ENCODE measurements around the gene TCTN2.
A peak's percentile ranks its signal among the peaks of the same experiment; 100 is the strongest.

TCTN2 gene

DNA sequence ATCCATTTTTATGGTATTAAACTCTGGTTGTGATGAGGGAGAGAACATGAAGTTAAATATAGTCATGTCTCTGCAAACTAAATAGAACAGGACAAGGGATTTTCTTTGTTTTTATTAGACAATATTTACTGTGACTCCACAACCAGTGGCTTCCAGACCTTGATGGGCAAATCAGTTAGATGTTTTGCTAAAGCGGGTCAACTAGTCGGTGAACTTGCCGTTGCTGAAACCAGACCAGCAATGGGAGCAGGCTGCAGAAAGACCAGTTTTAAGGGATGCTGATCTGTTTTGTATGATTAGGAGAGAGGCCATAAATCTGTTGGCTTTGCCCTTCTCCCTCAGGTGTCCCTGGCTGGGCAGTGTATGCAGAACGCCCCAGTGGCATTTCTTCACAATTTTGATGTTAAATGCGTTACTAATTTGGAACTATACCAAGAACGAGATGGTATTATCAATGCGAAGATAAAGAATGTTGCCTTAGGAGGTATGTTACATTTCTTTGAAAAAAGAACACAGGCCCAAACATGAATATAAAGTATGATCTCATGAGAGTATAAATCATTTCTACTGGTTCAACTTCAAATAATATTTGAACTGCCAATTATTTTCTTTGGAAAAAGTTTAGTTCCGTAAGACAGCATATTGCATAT lies 19.4 kb downstream of the TCTN2 start:
- DNase-seq: no peak

DNA sequence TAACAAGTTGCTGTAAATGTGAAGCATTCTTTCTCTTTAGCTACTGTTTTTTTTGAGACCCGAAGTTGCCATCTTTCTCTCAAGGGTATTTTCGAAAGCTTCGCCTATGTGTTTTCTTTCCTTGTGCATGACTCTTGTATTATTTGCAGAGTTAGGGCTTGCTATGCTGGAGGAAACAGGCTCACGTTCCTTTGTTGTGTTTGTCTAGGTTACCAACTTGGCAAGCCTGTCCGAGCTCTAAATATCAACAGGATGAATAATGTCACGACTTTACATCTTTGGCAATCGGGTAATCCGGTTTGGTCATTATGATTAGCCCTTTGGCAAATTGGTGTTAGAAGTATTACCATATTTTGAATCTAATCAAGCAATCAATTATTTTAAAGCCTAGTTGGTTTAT lies 25.3 kb downstream of the TCTN2 start:
- no peak for DNase-seq

GRCh38 chr12:123696646-123697045 lies 25.7 kb downstream of the TCTN2 start:
- no peak for DNase-seq

DNA sequence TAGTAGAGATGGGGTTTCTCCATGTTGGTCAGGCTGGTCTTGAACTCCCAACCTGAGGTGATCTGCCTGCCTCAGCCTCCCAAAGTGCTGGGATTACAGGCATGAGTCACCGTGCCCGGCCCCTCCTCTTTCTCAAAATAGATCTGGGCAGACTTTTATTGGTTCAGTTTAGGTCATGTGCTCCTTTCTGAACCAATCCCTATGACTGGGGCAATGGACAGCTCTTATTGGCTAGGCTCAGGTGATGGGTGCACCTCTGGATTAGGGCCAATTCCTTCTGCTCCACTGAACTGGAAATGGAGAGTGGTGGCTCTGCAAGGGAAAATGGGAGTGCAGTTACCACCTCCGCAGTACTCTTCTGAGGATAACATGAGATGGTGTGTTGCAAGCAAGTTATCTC lies 35.0 kb downstream of the TCTN2 start:
- DNase-seq: peak; percentile 25

- DNase-seq: no peak
These were observed 36.6 kb downstream of the TCTN2 start for GRCh38 chr12:123707466-123707865.

DNA sequence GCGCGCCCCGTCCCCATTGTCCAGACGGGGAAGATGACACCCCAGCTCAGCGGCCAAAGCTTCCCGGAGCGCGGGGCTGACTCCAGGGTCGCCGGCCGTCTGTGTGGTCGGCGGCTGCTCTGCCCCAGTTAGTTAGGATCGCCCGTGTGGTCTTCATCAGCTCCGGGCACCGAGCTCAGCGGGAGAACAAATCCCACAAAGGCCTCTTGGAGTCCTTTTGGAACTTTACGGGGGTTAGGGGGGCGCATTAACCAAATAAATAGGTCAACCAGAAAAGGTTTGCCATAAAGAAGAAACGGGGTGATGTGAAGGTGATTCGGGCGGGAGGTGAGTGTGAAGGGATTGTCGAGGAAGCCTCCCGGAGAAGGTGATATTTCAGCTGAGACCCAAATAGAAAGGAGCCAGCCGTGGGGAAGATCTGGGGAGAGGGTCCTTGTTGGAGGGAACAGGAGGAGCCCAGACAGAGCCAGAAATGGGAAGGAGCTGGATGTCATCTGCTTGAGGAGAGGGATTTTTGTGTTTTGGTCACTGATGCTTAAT lies 41.9 kb downstream of the TCTN2 start:
- DNase-seq: no peak

DNA sequence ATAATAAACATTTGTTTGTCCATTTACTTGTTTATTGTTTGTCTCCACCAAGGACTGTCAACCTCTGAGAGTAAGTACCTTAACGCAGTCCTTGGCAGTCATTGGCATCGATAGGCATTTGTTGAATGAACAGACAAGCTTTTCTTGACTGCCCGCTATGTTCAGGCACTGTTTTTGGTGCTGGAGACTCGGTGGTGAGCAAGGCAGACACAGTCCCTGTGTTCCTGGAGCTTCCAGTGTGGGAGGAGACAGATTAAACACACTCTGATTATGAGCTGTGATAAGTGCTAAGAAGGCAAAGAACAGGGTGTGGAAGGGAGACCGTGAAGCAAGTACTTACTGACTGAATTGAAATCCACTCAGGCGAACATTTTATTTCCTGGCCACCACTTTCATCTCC lies 42.5 kb downstream of the TCTN2 start:
- no peak for DNase-seq

GRCh38 chr12:123713823-123714585 lies 43.1 kb downstream of the TCTN2 start:
- no peak for DNase-seq

- no peak for DNase-seq
These were observed 44.3 kb downstream of the TCTN2 start for GRCh38 chr12:123715195-123715594.

DNA sequence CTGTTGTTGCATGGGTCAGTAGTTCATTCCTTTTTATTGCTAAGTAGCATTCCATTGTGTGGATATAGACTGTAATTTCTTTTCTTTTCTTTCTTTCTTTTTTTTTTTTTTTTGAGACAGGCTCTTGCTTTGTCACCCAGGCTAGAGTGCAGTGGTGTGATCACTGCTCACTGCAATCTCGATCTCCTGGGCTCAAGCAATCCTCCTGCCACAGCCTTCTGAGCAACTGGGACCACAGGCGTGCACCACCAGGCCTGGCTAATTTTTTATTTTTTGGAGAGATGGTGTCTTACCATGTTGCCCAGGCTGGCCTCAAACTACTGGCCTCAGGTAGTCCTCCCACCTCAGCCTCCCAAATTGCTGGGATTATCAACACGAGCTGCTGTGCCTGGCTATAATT lies 46.4 kb downstream of the TCTN2 start:
- no peak for DNase-seq

GRCh38 chr12:123720141-123720814 lies 49.4 kb downstream of the TCTN2 start:
- DNase-seq: no peak

DNA sequence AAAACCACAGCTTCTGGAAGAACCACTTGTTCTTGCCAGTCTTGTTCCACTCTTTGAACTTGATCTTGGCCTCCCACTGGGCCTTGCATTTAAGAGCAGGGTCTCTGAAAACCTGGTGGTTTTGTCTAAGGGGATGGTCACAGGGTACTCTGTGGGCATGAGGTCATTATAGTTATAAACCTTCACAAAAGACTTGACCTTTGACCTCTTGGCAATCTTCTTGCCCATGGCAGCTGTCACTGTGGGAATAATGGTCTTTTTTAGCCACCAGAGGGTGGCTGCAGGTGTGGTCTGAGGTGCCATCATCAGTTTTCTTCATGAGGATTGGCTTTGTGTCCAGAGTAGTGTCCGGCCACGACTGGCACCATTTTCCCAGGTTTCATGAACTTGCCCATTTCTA lies 50.3 kb downstream of the TCTN2 start:
- DNase-seq: no peak

- DNase-seq: no peak
These were observed 52.1 kb downstream of the TCTN2 start for GRCh38 chr12:123723011-123723410.

DNA sequence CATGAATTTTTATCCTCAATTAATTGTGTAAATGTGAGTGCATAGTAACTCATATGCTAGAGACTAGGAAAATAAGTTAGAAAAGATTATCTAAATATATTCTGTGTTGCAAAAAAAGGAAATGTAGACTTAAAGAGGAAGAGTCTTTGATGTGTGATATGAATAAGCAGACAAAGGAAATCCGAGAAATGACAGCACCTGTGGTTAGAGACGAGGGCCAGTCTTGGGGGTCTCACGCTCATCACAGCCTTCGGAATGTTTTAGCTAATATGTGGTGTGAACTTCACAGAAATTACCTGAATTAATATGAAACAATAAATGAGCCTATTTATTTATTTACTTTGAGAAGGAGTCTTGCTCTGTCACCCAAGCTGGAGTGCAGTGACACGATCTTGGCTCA lies 52.9 kb downstream of the TCTN2 start:
- DNase-seq: no peak

DNA sequence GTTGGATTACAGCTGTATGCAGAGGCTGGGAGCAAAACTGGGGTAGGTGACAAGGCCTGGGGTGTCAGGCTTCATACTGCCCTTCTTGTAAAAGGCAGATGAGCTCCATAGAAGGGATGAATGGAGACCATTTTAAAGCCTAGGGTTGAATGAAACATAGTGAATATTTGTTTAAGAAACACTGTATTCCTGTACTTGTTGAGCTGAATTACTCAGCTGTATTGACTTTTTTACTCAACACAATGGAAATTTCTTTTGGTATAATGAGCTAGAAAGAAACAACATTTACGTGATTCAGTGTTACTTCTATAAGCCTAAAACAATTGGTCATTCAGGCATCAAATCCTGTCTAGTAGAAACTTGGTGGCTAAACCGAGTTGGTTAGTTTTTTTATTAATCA lies 55.3 kb downstream of the TCTN2 start:
- DNase-seq: no peak

DNA sequence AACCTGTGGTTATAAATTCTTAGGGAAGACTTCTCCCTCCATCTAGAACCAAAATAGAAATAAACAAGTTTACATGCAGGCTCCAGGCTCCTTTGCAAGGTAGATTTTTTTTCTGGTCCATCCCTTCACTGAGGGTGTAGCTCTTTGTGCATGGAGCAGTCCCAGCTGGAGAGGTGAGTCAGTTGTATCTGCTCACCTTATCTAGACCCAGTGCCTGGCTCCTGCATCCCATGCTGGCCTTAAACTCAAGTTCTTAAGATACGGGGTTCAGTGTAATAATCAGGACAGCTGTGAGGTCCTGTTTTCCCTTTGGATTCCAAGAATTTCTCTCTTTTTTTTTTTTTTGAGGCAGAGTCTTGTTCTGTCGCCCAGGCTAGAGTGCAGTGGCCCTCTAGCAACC lies 56.0 kb downstream of the TCTN2 start:
- DNase-seq: no peak

- DNase-seq: no peak
These were observed 57.0 kb downstream of the TCTN2 start for GRCh38 chr12:123727878-123728277.

DNA sequence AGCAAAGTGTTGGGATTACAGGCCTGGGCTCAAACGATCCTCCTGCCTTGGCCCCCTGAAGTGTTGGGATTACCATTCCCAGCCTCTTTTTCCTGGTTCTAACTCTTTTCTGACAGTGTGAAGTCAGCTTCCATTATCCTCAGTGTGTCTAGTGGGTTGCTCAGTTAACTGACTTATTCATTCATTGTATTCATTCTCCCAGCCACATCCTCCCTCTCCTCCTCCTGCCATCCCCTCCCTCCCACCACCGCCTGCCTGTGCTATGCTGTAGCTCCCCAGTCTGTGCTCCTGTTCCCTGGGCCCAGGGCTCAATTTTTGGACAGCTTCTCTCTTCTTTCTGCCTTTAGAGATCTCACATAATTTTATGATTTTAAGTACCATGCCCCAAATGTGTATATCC lies 60.7 kb downstream of the TCTN2 start:
- DNase-seq: no peak

DNA sequence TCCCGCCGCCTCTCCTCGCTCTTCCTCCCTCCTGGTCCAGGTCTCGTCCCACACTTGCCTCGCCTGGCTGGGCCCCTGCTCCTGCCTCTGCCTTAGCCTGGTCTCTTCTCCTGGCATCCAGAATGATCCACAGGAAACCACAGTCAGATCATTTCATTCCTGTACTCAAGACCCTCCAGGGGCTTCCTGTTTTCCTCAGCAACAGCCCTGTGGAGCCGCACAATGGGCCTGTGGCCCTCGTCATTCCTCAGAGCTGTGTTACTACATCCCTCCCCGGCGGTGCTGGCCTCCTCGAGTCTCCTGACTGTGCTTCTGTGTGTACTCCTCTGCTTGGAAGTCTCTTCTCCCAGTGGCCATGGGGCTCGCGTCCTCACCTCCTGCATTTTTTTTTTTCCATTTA lies 61.3 kb downstream of the TCTN2 start:
- no peak for DNase-seq

- no peak for DNase-seq
These were observed 62.3 kb downstream of the TCTN2 start for GRCh38 chr12:123733229-123733628.

DNA sequence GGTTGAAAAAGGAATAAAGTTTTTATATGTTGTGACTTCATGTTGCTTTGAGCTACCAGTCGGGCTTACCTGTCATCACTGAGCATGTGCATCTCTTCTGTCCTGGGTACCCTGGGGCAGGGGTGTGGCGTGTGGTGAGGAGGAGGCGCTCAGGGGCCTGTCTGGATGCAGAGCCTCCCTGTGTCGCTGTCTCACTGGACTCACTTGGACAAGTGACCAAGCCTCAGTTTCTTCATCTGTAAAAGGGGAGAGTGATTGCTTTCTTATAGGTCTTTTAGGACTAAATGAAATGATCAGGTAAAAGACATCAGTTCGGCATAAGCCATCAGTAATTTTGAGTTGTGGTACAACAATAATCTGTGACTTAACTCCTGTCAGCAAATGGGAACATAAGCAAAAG lies 63.4 kb downstream of the TCTN2 start:
- no peak for DNase-seq

DNA sequence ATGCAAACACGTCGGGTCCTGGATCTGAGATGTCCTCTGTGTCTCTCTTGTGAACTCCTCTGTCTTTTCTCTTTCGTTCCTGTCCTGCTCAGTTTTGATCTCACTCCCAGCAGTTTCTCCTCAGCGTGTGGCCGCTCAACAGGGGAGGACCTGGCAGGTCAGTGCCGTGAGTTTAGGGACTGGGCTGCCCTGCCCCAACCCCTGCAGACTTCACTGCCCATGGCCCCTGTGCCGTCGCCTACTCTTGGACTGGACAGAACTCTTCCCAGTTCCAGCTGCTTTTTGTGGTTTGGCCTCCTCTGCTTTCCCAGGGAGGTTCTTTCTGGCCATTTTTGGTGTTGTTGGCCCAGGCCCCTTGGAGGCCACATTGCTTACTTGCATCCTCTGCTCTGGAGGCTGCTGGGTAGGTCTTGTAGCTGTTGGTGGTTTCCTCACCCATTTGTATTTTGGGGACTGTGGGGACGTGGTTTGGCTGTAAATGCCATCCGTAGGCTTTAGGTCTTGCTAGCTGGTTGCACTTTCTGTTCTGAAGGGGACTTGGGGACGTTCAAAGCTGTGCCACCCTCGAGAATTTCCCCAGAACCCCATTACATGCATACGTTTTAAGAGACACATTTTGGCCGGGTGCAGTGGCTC lies 71.1 kb downstream of the TCTN2 start:
- DNase-seq: no peak

- no peak for DNase-seq
These were observed 72.1 kb downstream of the TCTN2 start for GRCh38 chr12:123743002-123743401.

GRCh38 chr12:123744836-123745235 lies 73.9 kb downstream of the TCTN2 start:
- DNase-seq: no peak

Measured in NCI-H345 (cell line).